Epithelial cell of umbilical artery (primary cell): ENCODE measurements around the gene KDELR1. TPM values are rescaled to one million over a fixed set of nuclear protein-coding genes. Genes with fewer than 3 reads are reported as not detected.

ENCODE experiments used
- total RNA-seq: library from RNA; depleted of rRNA; stranded (reverse); fragments of >200 nt; gene quantifications from 2 replicates; pipeline ENCODE4 v1.2.3, GENCODE V29; 2014

Gene KDELR1
- 29.8 and 35.1 TPM in 2 replicates for total RNA-seq

GRCh38 chr19:48391100-48392005, at the start of gene KDELR1:
Gene KDELR1, minus strand, starts transcription at chr19:48391551. Its CDS starts 193 bp downstream, at chr19:48391358.

GRCh38 chr19:48393559-48394330, 2.4 kb upstream of the KDELR1 start, which contains the start of gene GRIN2D:
Gene GRIN2D, plus strand, starts transcription at chr19:48393668. Its CDS starts 4,725 bp downstream, at chr19:48398393.

GRCh38 chr19:48363810-48364597, 27.3 kb downstream of the KDELR1 start, which contains the start of the genes SYNGR4 and TMEM143:
Gene SYNGR4, plus strand, starts transcription at chr19:48364367. Its CDS starts 1,476 bp downstream, at chr19:48365843.
Gene TMEM143, minus strand, starts transcription at chr19:48363940. Its CDS starts 20 bp downstream, at chr19:48363920.

Other genes with a start within 250 kb of the KDELR1 start
- 23.6 and 30.5 TPM in 2 replicates for gene LIG1, start 221.2 kb downstream of the KDELR1 start, total RNA-seq
- gene ZSWIM9, start 220.9 kb downstream of the KDELR1 start, total RNA-seq = 1.6 and 3.6 TPM in 2 replicates
- 91.9 and 127 TPM in 2 replicates for gene CARD8, start 135.6 kb downstream of the KDELR1 start, total RNA-seq
- 0.65 and 2.9 TPM in 2 replicates for gene ZNF114, start 121.5 kb downstream of the KDELR1 start, total RNA-seq
- gene EMP3, start 66.0 kb downstream of the KDELR1 start, total RNA-seq = 22.4 and 33.9 TPM in 2 replicates
- 1.7 and 2.9 TPM in 2 replicates for gene TMEM143, start 27.6 kb downstream of the KDELR1 start, total RNA-seq
- not detected in 2 replicates for gene SYNGR4, start 27.2 kb downstream of the KDELR1 start, total RNA-seq
- 0.15 and 0.32 TPM in 2 replicates for gene GRIN2D, start 2.1 kb upstream of the KDELR1 start, total RNA-seq
- gene GRWD1, start 54.4 kb upstream of the KDELR1 start, total RNA-seq = 44.5 and 65.8 TPM in 2 replicates
- 0.30 and 0.32 TPM in 2 replicates for gene KCNJ14, start 64.0 kb upstream of the KDELR1 start, total RNA-seq
- gene CYTH2, start 77.8 kb upstream of the KDELR1 start, total RNA-seq = 66.7 and 101 TPM in 2 replicates
- gene LMTK3, start 120.3 kb upstream of the KDELR1 start, total RNA-seq = under 0.01 and 0.61 TPM in 2 replicates
- not detected in 2 replicates for gene SULT2B1, start 160.6 kb upstream of the KDELR1 start, total RNA-seq
- gene SPACA4, start 215.2 kb upstream of the KDELR1 start, total RNA-seq = not detected in 2 replicates
- gene FAM83E, start 223.5 kb upstream of the KDELR1 start, total RNA-seq = 0.65 and 1.1 TPM in 2 replicates
- 2,633 and 3,123 TPM in 2 replicates for gene RPL18, start 227.6 kb upstream of the KDELR1 start, total RNA-seq
- 8.4 and 10.5 TPM in 2 replicates for gene SPHK2, start 228.0 kb upstream of the KDELR1 start, total RNA-seq
- gene DBP, start 245.8 kb upstream of the KDELR1 start, total RNA-seq = 1.2 and 1.6 TPM in 2 replicates